LHCN-M2 (cell line): ENCODE measurements around the gene MAML1. TPM values are rescaled to one million over a fixed set of nuclear protein-coding genes. Genes with fewer than 3 reads are reported as not detected.
"Not testable (repeated sequence)": the region's sequence is repeated elsewhere in the genome, so short reads cannot be mapped to it uniquely, and the experiment has no call there.

ENCODE experiments used
- DNase-seq: peaks from one replicate; pipeline ENCODE4 v3.0.0-alpha.2; 2012; ENCODE audit warnings: low read depth
- total RNA-seq: library from RNA; depleted of rRNA; stranded (reverse); fragments of >200 nt; gene quantifications from 2 replicates; pipeline ENCODE4 v1.2.3, GENCODE V29; 2014

Gene MAML1
- total RNA-seq, 1 experiment from 2014 or later: 11.7 TPM

- no peak for DNase-seq
Observed at GRCh38 chr5:179733772-179734126, 1.1 kb downstream of the MAML1 start.

DNA sequence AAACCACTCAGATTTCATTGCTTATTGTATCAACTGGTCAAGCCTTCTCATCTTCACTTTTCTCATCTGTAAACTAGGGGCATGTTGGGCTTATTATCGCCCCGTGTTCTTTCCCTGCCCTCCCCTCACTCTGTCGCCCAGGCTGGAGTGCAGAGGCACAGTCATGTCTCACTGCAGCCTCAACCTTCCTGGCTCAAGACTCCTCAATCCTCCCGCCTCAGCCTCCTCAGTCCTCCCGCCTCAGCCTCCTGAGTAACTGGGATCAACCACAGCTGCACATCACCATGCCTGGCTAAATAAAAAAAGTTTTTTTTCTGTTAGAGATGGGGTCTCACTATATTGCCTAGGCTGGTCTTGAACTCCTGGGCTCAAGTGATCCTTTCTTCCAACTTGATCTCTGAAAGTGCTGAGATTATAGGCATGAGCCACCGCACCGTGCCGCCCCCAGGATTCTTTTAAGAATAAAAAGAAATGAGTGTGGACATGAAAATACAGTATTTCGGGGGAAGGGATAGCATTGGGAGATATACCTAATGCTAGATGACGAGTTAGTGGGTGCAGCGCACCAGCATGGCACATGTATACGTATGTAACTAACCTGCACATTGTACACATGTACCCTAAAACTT lies 2.0 kb downstream of the MAML1 start:
- no peak for DNase-seq

DNA sequence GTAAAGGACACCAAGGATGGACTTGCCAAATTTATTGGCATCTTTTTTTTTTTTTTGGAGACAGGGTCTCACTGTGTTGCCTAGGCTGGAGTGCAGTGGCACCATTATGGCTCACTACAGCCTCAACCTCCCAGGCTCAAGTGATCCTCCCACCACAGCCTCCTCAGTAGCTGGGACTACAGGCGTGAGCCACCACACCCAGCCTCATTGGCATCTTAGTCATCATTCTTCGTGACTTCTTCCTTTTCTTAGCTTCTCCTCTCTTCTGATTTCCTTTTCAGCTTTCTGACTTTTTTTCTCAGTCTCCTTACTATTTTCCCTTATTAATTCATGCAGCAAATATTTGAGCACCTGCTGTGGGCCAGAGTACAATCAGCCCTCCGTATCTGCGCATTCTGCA lies 6.1 kb downstream of the MAML1 start:
- no peak for DNase-seq

GRCh38 chr5:179744106-179744505 lies 11.5 kb downstream of the MAML1 start:
- DNase-seq: not testable (repeated sequence)

GRCh38 chr5:179746872-179747271 lies 14.2 kb downstream of the MAML1 start:
- DNase-seq: no peak

- no peak for DNase-seq
Observed at GRCh38 chr5:179747811-179748210, 15.2 kb downstream of the MAML1 start.

DNA sequence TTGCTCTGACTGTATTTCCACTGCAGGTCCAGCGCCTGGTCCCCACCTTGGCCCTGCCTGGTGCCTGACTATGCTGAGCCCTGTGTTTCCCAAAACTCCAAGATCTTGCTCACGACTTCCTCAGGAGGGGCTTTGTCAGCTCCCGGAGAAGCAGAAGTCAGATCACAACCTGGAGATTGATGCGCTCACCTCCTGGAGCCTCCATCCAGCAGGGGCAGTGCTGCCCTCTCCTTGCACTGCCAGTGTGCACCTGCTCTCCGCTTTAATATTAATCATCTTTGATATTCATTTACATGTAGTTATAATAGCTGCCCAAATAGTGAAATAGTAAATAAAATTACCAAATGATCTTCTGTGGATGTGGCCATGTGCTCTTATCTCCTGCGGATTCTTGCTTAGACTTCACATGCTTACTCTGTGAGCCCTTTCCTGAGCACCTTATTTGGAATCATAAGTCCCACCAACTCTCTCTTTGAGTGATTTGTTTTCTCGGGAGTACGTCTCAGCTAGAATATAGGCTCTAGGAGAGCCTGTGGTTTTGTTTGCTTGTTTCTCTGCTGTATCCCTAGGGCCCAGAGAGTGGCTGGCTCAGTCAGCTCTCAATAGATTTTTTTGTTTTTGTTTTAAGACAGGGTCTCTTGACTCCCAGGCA lies 17.4 kb downstream of the MAML1 start:
- no peak for DNase-seq

- DNase-seq: no peak
Observed at GRCh38 chr5:179753971-179754370, 21.3 kb downstream of the MAML1 start.

- DNase-seq: no peak
Observed at GRCh38 chr5:179755022-179755421, 22.4 kb downstream of the MAML1 start.

GRCh38 chr5:179758955-179759354 lies 26.3 kb downstream of the MAML1 start:
- DNase-seq: peak; percentile 46

- no peak for DNase-seq
Observed at GRCh38 chr5:179759581-179760551, 27.2 kb downstream of the MAML1 start.

- DNase-seq: peak; percentile 39
Observed at GRCh38 chr5:179762079-179762780, 29.6 kb downstream of the MAML1 start.

GRCh38 chr5:179762781-179763176 lies 30.2 kb downstream of the MAML1 start:
- peak; percentile 82 for DNase-seq

DNA sequence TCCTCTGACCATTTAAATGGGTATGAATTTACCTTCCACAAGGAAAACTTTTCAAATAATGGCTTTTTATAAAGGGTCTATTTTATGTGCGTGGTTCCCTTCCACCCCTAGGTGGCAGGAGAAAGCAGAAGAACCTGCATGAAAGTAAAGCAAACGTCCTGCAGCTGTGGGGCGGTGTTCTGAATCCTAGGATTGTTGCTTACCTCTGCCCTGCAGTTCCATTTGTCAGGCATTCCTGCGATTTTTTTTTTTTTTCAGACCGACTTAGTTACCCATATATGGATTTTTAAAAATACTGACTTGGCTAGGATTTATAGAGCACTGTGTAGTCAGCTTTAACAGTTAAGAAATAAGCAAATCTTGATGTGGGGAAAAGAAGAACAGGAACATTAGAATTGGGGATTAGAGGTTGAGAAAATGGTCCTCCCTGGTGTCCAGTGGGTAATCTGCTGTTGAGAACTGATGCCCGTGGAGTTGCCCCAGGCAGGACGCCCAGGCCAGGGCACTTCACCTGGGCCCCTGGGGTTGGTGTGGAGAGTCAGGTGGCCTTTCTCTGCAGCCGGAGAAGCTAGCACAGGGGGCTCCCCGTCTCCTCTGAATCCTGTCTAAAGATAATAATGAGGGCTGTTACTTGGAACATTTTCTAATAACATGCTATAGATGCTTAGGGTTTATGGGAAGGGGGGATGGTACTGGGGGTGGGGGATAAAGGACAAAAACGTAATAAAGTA lies 30.8 kb downstream of the MAML1 start:
- peak; percentile 83 for DNase-seq

DNA sequence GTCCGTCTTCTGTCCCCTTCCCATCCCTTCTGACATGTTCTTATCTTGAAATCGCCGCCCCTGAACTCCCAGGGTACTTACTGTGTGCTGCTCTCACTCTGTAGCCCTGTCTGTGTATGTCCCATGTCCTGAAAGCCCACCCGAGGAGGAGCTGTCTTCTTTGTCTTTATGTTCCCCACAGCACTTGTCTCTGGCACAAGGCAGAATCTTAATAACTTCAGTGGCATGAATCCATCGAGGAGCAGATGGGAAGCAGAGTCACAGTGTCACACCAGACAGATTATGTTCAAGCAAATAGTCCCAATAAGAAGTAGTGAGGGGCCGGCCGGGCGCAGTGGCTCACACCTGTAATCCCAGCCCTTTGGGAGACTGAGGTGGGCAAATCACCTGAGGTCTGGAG lies 31.4 kb downstream of the MAML1 start:
- DNase-seq: no peak

GRCh38 chr5:179765400-179765799 lies 32.8 kb downstream of the MAML1 start:
- peak; percentile 90 for DNase-seq

DNA sequence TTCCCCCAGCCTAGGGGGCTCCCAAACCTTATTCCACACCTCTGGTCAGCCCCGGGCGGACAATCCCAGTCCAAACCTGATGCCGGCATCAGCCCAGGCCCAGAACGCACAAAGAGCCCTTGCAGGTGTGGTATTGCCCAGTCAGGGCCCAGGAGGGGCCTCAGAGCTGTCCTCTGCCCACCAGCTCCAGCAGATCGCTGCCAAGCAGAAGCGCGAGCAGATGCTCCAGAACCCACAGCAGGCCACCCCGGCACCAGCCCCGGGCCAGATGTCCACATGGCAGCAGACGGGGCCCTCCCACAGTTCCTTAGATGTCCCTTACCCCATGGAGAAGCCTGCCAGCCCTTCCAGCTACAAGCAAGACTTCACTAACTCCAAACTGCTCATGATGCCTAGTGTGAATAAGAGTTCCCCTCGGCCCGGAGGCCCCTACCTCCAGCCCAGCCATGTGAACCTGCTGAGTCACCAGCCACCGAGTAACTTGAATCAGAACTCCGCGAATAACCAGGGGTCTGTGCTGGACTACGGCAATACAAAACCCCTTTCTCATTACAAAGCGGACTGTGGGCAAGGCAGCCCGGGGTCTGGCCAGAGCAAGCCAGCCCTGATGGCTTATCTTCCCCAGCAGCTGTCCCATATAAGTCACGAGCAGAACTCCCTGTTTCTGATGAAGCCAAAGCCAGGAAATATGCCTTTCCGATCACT lies 33.6 kb downstream of the MAML1 start:
- peak; percentile 51 for DNase-seq

GRCh38 chr5:179766726-179767455 lies 34.3 kb downstream of the MAML1 start:
- no peak for DNase-seq

- DNase-seq: no peak
Observed at GRCh38 chr5:179767496-179768100, 35.0 kb downstream of the MAML1 start.
